HK-2 (cell line): ENCODE results near the gene GPR42.
"Not testable (repeated sequence)": the region's sequence is repeated elsewhere in the genome, so short reads cannot be mapped to it uniquely, and the experiment has no call there.

Source experiments
- DNase-seq: peaks from one replicate; pipeline ENCODE4 v3.0.0-alpha.2; 2018; ENCODE audit not compliant: unreplicated experiment

The GPR42 gene

DNA sequence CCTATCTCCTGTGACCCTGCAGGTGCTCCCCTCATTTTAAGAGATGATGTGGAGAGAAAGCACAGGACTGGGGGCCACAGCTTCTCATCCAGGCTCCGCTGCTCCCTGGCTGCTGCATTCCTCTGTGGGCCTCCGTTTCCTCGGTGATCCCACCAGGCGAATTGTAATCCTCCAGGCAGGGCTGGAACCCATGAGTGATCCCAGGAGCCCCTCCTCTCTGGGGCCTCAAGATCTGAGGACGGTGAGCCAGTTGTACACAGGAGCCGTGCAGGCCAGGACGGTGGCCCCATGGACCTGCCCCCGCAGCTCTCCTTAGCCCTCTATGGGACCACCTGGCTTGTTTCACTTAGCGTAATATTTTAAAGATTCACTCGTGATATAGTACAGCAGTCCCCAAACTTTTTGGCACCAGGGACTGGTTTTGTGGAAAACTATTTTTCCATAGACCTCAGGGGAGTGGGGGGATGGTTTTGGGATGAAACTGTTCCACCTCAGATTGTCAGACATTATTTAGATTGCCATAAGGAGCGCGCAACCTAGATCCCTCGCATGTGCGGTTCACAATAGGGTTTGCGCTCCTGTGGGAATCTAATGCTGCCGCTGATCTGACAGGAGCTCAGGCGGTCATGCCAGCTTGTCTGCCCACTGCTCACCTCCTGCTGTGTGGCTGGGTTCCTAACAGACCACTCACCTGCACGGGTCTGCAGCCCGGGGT, 7.0 kb upstream of the GPR42 start:
- no peak for DNase-seq

DNA sequence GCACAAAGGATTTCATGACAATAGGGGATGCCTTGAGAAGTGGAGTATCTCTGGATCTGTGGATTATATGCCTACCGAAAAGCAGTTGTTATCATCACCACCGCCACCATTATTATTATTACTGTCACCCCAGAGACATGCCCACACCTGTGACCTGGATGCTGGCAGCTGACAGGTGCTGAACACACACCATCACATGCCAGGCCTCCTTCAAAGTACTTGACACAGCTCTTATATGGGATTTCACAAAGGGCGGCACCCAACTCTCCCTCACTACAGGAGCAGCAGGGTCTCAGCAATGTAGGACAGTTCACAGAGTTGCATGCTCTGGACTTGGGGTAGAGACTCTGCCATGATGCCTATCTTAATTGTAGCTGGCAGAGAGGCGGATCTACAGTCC, 5.6 kb upstream of the GPR42 start:
- no peak for DNase-seq

DNA sequence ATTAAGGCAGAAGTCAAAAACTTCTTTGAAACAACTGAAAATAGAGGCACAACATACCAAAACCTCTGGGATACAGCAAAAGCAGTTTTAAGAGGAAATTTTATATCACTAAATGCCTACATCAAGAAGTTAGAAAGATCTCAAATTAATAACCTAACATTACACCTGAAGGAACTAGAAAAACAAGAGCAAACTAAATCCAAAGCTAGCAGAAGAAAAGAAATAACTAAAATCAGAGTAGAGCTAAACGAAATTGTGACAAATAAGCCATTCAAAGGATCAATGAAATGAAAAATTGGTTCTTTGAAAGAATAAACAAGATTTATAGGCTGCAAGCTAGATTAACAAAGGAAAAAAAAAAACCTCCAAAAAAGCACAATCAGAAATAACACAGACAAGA, 2.5 kb upstream of the GPR42 start:
- no peak for DNase-seq

DNA sequence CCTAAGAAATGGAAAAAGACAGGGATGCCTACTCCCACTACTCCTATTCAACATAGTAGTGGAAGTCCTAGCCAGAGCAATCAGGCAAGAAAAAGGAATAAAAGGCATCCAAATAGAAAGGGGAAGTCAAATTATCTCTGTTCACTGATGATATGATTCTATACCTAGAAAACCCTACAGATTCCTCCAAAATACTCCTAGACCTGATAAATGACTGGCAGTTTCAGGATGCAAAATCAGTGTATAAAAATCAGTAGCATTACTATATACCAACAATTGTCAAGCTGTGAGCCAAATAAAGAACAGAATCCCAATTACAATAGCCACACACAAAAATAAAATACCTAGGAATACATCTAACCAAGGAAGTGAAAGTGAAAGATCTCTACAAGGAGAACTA, 1.3 kb upstream of the GPR42 start:
- DNase-seq, result no peak

DNA sequence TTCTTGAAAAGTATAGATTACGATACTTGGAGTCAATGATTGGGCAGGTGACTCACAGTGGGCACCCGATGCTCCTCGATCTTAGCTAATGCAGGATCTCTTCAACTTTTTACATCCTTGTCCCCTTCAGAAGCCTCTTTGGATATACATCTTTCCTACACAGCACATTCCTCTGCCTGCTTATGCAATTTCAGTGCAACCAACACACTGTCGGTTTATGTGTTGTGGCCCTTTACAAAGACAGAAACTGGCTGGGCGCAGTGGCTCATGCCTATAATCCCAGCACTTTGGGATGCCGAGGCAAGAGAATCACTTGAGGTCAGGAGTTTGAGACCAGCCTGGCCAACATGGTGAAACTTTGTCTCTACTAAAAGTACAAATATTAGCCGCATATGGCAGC, 2.6 kb downstream of the GPR42 start:
- no peak for DNase-seq

DNA sequence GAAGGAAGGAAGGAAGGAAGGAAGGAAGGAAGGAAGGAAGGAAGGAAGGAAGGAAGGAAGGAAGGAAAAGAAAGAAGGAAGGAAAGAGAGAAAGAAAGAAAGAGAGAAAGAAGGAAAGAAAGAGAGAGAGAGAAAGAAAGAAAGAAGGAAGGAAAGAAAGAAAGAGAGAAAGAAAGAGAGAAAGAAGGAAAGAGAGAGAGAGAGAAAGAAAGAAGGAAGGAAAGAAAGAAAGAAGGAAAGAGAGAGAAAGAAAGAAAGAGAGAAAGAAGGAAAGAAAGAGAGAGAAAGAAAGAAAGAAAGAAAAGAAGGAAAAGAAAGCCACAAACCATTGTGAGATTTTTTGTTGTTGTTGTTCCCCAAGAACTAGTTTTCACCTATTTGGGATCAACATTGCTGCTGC, 3.2 kb downstream of the GPR42 start:
- not testable (repeated sequence) for DNase-seq

DNA sequence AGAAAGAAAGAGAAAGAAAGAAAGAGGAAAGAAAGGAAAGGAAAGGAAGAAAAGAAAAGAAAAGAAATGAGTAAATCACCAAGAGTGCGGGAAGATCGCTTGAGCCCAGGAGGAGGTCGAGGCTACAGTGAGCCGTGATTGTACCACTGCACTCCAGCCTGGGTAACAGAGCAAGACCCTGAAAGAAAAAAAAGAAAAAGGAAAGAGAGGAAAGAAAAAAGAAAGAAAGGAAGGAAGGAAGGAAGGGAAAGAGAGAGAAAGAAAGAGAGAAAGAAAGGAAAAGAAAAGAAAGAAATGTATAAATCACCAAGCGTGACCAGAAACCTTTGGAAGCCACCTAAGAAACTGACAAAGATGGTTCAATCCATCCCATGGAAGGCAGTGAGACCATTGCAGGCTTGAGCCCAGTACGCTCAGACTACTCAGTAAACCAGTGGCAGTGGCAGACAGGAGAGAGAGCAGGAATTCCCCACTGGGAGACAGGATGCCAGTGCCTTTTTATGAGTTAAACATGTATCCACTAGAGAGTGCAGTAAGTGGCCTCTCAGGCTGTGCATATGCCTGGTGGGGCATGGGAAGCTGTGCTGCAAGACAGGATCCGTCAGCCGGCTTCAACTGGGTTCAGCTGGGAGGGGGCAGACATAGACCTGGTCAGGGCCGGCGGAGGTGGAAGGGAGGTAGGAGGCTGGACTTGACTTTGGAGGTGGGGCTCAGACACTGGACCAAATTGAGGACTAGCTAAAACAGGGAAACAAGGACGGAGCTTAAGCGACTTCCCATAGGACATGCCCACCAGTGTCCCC, 4.8 kb downstream of the GPR42 start:
- no peak for DNase-seq

DNA sequence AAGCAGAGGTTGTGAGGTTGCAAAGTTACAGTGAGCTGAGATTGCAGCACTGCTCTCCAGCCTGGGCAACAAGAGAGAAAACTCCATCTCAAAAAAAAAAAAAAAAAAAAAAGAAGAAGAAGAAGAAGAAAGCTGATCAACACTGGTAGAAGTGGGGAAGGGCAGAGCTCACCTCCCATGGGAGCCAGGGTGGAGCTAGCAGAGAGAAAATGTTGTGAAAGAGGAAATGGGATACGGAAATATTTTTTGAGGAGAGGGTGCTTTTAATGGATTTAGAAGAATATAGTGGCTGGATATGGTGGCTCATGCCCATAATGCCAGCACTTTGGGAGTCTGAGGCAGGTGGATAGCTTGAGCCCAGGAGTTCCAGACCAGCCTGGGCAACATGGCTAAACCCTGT, 6.8 kb downstream of the GPR42 start:
- no peak for DNase-seq

DNA sequence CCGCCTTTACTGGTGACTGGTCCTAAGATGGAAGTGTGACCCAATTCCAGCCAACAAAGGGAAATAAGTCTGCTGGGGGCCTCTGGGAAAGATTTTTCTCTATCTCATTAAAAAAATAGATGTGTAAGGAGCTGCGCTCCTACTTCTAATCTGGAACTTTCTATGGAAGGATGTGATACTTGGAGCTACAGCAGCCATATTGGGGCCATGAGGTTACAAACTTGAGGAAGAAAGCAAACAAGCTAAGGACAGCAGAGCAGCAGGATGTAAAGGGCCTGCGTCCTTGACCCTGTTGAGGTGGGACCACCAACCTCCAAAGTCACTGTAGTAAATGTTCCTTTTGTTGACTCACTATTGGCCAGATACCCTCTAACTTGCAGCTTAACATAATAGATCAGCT, 7.5 kb downstream of the GPR42 start:
- no peak for DNase-seq

DNA sequence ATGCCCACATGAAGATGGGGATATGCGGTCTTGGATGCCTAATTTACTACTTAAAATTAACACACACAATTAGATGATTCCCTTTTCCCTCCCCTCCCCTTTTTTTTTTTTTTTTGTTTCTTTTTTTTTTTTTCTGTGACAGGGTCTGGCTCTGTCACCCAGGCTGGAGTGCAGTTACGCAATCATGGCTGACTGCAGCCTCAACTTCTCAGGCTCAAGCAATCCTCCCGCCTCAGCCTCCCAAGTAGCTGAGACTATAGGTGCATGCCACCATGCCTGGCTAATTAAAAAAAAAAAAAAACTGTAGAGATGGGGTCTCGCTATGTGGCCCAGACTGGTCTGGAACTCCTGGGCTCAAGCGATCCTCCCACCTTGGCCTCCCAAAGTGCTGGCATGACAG, 8.7 kb downstream of the GPR42 start:
- not testable (repeated sequence) for DNase-seq

DNA sequence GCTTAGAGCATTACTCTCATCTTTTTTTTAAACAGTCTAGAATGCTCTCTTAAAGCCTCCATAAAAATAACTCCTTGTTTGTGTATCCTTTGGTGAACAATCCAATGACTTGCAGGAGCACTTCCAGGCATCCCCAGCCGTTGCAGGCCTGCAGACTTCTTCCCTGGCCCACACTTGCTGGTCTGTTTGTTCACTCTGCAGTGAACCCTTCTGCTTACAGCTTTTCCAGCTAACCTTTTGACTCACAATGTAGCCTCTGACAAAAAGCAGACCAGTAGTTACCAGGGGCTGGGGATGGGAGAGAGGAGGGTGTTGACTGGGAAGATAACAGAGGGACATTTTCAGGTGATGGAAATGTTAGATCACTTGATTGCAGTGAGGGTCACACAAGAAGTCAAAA, 9.1 kb downstream of the GPR42 start:
- no peak for DNase-seq

DNA sequence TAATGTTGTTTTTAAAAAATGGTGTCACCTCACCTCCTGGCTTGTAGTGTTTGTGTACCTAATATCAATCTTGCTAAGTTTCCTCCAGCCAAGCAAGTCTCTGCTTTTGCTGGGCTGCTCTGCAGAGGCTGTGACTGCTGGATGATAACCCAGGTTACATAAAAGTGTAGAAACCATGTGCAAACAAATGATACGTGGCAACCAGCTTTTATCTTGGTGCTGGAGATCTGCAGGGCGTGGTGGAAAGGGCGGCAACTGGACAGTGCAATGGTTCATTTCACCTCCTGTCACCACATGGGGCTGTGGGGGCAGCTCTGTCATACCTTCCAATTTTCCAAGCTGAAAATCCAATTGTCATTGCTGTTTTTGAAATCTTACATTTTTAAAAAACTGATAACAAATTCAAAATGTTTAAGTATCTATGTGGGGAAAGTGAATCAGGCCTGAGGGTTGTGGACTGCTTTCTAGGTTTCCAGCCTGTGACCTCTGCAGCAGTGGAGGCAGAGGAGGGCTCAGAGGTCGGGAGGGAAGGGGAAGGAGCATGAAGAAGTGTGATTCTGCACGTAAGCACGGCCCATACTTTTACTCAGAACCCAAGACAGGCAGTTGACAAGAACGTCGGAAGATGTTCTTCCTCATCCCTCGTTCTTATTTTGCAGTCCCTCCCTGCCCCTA, 9.7 kb downstream of the GPR42 start:
- no peak for DNase-seq

DNA sequence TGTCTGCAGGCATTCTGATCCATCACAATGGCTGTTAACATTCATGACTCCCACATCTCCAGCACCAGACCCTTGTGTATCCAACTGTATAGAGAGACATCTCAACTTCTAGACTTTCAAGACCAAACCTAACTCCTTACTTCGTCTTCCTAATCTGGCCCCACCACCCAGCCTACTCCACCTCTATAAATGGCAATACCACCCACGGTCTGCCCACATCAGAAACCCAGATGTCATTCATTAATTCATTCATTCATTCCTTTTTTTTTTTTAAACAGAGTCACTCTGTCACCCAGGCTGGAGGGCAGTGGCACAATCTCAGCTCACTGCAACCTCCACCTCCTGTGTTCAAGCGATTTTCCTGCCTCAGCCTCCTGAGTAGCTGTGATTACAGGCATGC, 10.4 kb downstream of the GPR42 start:
- no peak for DNase-seq

DNA sequence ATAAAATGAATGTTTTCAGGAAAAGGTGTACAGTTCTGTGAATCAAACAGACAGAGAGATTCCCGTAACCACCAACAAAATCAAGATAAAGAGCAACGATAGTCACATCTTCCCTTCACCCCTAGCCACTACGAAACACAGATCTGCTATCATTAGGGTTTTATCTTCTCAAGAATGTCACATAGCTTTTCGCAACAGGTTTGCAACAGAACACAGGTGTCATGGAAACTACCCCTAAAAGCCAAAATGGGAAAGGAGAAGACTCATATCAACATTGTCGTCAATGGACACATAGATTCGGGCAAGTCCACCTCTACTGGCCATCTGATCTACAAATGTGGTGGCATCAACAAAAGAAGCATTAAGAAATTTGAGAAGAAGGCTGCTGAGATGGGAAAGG, 11.1 kb downstream of the GPR42 start:
- no peak for DNase-seq

DNA sequence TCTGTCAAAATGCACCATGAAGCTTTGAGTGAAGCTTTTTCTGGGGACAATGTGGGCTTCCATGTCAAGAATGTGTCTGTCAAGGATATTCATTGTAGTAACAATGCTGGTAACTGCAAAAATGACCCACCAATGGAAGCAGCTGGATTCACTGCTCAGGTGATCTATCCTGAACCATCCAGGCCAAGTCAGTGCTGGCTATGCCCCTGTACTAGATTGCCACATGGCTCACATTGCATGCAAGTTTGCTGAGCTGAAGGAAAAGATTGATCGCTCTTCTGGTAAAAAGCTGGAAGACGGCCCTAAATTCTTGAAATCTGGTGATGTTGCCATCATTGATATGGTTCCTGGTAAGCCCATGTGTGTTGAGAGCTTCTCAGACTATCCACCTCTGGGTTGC, 12.7 kb downstream of the GPR42 start:
- no peak for DNase-seq

DNA sequence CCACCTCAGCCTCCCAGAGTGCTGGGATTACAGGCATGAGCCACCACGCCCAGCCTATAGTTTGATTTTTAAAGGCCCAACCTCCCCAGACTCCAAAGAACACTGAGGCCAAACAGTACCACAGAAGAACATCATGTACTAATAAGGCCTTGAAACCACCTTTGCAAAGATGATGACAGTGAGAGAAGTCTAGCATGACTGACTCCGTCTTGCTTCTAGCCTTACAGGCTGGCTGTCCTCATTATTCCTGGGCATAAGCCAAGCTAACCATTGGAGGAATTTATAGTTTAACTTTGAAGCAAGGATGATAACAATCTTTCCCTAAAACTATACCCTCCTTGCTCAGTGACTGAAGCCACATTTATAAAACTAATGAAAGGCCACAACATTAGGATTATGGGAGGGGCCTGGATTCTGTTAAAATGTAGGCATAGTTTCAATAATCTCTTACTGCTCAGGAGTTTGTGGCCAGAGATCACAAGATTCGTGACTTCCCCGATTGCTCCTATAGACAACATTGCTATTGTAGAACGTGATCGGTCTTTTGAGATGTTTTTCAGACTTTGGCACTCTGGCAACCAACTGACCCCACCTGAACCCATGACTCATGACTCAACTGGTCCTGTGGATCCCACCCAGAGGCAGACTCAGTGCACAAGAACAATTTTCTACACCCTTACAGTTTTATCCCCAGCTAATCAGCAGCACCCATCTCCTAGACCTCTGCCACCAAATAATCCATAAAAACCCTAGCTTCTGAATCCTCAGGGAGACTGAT, 17.6 kb downstream of the GPR42 start:
- DNase-seq, result no peak

DNA sequence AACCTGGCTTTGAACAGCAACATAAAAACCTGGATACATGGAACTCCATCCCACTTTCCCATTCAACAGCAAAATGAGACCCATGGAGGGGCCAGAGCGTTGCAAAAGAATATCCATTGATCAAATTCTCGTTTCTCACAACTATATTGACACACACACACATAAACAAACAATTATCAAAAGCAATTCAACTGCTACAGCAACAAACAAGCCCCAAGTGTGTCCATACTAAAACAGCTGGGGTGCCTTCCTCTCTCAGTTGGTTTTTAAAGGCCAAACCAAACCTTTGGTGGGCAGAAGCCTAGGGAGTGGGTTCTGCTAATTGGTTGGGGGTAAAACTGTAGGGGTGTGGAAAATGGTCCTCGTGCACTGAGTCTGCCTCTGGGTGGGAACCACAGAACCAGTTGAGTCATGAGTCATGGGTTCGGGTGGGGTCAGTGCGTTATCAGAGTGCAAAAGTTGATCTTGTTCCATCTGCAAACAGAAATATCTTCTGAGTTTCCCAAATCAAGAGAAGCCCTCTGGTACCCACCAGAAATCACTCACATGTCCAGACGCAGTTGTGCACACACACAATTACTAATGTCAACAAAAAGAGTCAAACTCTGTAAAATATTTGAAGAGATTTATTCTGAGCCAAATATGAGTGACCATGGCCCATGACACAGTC, 18.5 kb downstream of the GPR42 start:
- no peak for DNase-seq

DNA sequence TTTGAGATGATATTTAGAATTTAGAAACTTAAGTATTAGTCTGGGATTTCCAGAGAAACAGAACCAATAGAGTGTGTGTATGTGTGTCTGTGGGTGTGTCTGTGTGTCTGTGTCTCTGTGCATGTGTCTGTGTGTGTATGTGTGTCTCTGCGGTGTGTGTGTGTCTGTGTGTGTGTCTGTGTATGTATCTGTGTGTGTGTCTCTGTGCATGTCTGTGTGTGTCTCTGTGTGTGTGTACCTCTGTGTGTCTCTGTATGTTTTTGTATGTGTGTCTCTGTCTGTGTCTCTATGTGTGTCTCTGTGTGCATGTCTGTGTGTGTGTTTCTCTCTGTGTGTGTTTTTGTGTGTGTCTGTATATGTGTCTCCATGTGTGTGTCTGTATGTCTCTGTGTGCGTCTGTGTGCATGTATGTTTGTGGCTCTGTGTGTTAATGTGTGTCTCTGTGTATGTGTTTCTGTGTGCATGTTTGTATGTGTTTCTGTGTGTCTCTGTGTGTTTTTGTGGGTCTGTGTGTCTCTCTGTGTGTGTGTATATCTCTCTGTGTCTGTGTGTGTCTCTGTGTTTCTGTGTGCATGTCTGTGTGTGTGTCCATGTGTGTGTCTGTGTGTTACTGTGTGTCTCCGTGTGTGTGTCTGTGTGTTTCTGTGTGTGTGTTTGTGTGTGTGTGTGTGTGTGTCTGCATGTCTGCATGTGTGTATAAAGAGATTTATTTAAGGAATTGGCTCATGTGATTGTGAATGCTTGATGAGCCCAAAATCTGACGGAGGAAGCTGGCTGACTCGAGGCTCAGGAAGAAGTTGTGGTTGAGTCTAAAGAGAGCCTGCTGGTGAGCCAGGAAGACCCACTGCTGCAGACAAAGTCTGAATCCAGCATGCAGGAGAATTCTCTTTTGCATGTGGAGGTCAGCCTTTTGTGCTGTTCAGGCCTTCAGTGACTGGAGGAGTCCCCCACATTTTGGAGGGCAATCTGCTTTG, 22.2 kb downstream of the GPR42 start:
- no peak for DNase-seq

DNA sequence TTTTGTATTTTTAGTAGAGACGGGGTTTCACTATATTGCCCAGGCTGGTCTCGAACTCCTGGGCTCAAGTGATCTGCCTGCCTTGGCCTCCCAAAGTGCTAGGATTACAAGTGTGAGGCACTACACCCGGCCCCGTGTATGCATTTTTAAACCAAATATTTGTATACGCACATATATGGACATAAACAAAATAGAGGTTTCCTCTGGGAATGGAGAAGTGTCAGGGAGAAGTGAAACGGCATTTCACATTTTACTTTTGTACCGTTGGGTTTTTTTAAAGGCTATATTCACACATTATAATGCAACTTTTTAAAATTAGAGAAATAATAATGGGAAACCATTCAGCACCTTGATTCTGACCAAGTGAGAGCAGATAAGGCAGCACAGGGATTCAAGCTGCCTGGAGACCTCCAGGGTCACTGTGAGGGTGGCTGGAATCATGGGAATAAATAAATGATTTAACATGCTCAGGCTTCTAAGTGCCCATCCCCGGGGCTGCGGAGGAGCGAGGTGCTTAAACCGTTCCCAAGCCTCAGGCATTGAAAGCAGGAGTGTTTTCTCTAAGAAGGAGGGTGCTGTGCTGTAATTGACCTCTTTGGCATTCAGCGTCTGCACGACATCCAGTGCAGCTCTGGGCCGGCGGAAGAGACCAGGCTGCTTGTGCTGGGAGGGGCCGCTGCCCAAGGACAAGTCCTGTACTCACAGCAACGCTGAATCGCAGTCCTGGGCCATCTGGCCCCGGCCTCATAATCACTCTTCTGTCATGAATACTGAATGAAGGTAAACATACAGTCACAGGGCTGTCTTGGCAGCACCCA, 24.7 kb downstream of the GPR42 start:
- no peak for DNase-seq
